Heart right ventricle (tissue), 16 donors: ENCODE results near the gene CLRN2. TPM values are rescaled to one million over a fixed set of nuclear protein-coding genes. Genes with fewer than 3 reads are reported as not detected.

Source experiments
- ATAC-seq, 8 donors: fragments of 200-7000 bp; cut with Tn5 transposase; one replicate each; pipeline ENCODE4 v1.9.1; 2020; ENCODE audit warnings: mild to moderate bottlenecking in 8 of 8, moderate library complexity in 8 of 8, moderate number of reproducible peaks in 1 of 8
- DNase-seq, 2 donors: peaks; one replicate each; pipeline ENCODE4 v3.0.0-alpha.2; 2020
- H3K27ac ChIP-seq, 10 donors: fragments of 200-600 bp; sonication (generic) in 2 of 10; one replicate each; pipeline versions ENCODE4 v1.5.0 to v1.8.0; 2020 to 2022; ENCODE audit warnings: mild to moderate bottlenecking in 3 of 10
- H3K27me3 ChIP-seq, 7 donors: fragments of 200-600 bp; one replicate each; pipeline ENCODE4 v1.8.0; 2021 to 2022; ENCODE audit warnings: mild to moderate bottlenecking in 2 of 7
- H3K36me3 ChIP-seq, 9 donors: fragments of 200-600 bp; sonication (generic) in 1 of 9; one replicate each; pipeline versions ENCODE4 v1.5.0 to v1.8.0; 2020 to 2022; ENCODE audit warnings: mild to moderate bottlenecking in 2 of 9
- H3K4me1 ChIP-seq, 9 donors: fragments of 200-600 bp; sonication (generic) in 1 of 9; one replicate each; pipeline versions ENCODE4 v1.5.0 to v1.8.0; 2020 to 2022; ENCODE audit warnings: mild to moderate bottlenecking in 4 of 9
- H3K4me3 ChIP-seq, 10 donors: fragments of 200-600 bp; sonication (generic) in 2 of 10; one replicate each; pipeline versions ENCODE4 v1.5.0 to v1.8.0; 2020 to 2022; ENCODE audit warnings: mild to moderate bottlenecking in 7 of 10, moderate library complexity in 2 of 10
- H3K9me3 ChIP-seq, 11 donors: fragments of 200-600 bp in 10 of 11; sonication (generic) in 2 of 11; one replicate each; pipeline versions ENCODE4 v1.5.0 to v1.8.0; 2013 to 2022; ENCODE audit warnings: mild to moderate bottlenecking in 2 of 11, control low read depth in 1 of 11, moderate library complexity in 1 of 11
- CTCF ChIP-seq, 9 donors: fragments of 200-600 bp; sonication (generic) in 2 of 9; IDR thresholded peaks; one replicate each; pipeline versions ENCODE4 v1.5.0 to v1.8.0; 2021 to 2022; ENCODE audit warnings: antibody characterized with exemption in 9 of 9, mild to moderate bottlenecking in 5 of 9, moderate library complexity in 1 of 9
- WGBS, 2 donors: extraction: QIAGEN DNeasy Blood & Tissue Kit; methylation state at CpG; one replicate each; pipeline ENCODE4 v1.1.7; 2013; ENCODE audit warnings: inconsistent platforms in 1 of 2; 5-methylcytosine and 5-hydroxymethylcytosine counted together
- intact Hi-C, 10 donors: fragments of 100-400 bp; cut with DNase I; formaldehyde crosslinking; loops; one replicate each; pipeline versions ENCODE4 v1.11.1 to v1.14.2; 2022
- polyA plus RNA-seq, 2 donors: library from polyadenylated mRNA; stranded (reverse); fragments of 200-250 nt; gene quantifications; one replicate each; pipeline ENCODE4 v1.2.3, GENCODE V29; 2013
- total RNA-seq, 10 donors: library from RNA; stranded (reverse); fragmentation: NEBNext Ultra II Directional in 3 of 10; extraction: Animal tissue kit (Norgen Biotek cat#: 25700) in 3 of 10; gene quantifications; one replicate each; pipeline versions ENCODE4 v1.2.1 to v1.2.4, GENCODE V29; 2021 to 2023
- donor health status: Arrhythmogenic right ventricular cardiomyopathy.
- donor health status: ischemic (EF 13 %, LVEDD 7.1; RV severe dilation, severe dysfunction).
- donor health status: healthy with polysubstance abuse.
- donor health status: DM: no; HTN: yes; CAD: no.
- donor health status: DM: no; HTN: no; CAD: no.
- donor health status: ischemic (EF 25% LVEDD 6.9; RV normal size, moderate dysfunction).
- donor health status: ischemic (EF 25% LVEDD 5.7; RV mildly dilated, moderate dysfunction).
- donor health status: healthy.
- donor health status: DM: yes; HTN: yes; CAD: no.
- donor health status: Ischemic cardiomyopathy.
- donor health status: ischemic (EF 35%, LVEDD 5.7; RV mildly dilated, moderate dysfunction).
- donor health status: nonischemic (EF 11% LVEDD 7.7; RV severe dilation, severe dysfunction).
- donor health status: DM: yes; HTN: yes; CAD: no.
- donor health status: PGD.
- donor health status: ischemic (EF 29% LVEDD 5.4; RV normal size, mild dysfunction).
- donor health status: nonischemic (EF 23%, LVEDD 6.1; RV moderate dilation, normal function).

The CLRN2 gene
- total and polyA plus RNA-seq, 12 donors, result not detected

- intact Hi-C loops, result no loop called here
- Histone ChIP-seq H3K9me3 (peaks cover 0 to 30% (median 5%) of the 10 kb centered on the region in 11 donors), H3K27me3 (no peaks in the 10 kb centered on the region), H3K4me3 (no peak overlapping the region), H3K36me3 (peaks cover 0 to 69% (median 27%) of the 10 kb centered on the region in 9 donors), H3K4me1 (no peaks in the 10 kb centered on the region), H3K27ac (no peak overlapping the region)
- no peak for TF ChIP-seq CTCF (IDR thresholded peaks at IDR 0.05)
- ATAC-seq, result no peak
- WGBS, 2 donors, result 88 to 94% methylated on average over 2 of the region's 2 CpGs
- no peak for DNase-seq
Measured at GRCh38 chr4:17482716-17483115, 32.2 kb upstream of the CLRN2 start.

GRCh38 chr4:17489123-17489522, 25.8 kb upstream of the CLRN2 start:
- no peak for TF ChIP-seq CTCF (IDR thresholded peaks at IDR 0.05)
- DNase-seq (no peak), ATAC-seq (no peak)
- WGBS, 2 donors, result 85 to 87% methylated on average over 5 of the region's 5 CpGs
- Histone ChIP-seq H3K9me3 (no peaks in the 10 kb centered on the region), H3K4me3 (no peak overlapping the region), H3K4me1 (peaks cover 0 to 16% (median 7%) of the 10 kb centered on the region in 9 donors), H3K27me3 (no peaks in the 10 kb centered on the region), H3K36me3 (peaks cover 0 to 93% (median 21%) of the 10 kb centered on the region in 9 donors), H3K27ac (no peak overlapping the region)
- intact Hi-C loops, result no loop called here

- Histone ChIP-seq H3K4me1 (peaks cover 0 to 22% (median 7%) of the 10 kb centered on the region in 9 donors), H3K4me3 (no peak overlapping the region), H3K27me3 (no peaks in the 10 kb centered on the region), H3K27ac (no peak overlapping the region), H3K9me3 (no peaks in the 10 kb centered on the region), H3K36me3 (peaks cover 0 to 93% (median 24%) of the 10 kb centered on the region in 9 donors)
- ATAC-seq (no peak), DNase-seq (no peak)
- no peak for TF ChIP-seq CTCF (IDR thresholded peaks at IDR 0.05)
- 87 to 92% methylated on average over 8 of the region's 8 CpGs for WGBS, 2 donors
- intact Hi-C loops, result no loop called here
Measured at GRCh38 chr4:17489721-17490120, 25.2 kb upstream of the CLRN2 start.

- Histone ChIP-seq H3K4me3 (no peak overlapping the region), H3K36me3 (peaks cover 0 to 96% (median 29%) of the 10 kb centered on the region in 9 donors), H3K9me3 (no peaks in the 10 kb centered on the region), H3K27ac (no peak overlapping the region), H3K4me1 (peaks cover 0 to 24% (median 7%) of the 10 kb centered on the region in 9 donors), H3K27me3 (no peaks in the 10 kb centered on the region)
- DNase-seq (no peak), ATAC-seq (peak in 1 of 8 donors; percentile 9)
- TF ChIP-seq CTCF (IDR thresholded peaks at IDR 0.05), result no peak
- 55 to 58% methylated on average over 6 of the region's 6 CpGs for WGBS, 2 donors
- intact Hi-C loops, result no loop called here
Measured at GRCh38 chr4:17490575-17491059, 24.3 kb upstream of the CLRN2 start.
